ENCODE results near the gene CADPS. TPM values are rescaled to one million over a fixed set of nuclear protein-coding genes. Genes with fewer than 3 reads are reported as not detected.

Gene CADPS
- total and polyA plus RNA-seq, 8 donors = 0.50 to 2.9 (median 2.2) TPM

DNA sequence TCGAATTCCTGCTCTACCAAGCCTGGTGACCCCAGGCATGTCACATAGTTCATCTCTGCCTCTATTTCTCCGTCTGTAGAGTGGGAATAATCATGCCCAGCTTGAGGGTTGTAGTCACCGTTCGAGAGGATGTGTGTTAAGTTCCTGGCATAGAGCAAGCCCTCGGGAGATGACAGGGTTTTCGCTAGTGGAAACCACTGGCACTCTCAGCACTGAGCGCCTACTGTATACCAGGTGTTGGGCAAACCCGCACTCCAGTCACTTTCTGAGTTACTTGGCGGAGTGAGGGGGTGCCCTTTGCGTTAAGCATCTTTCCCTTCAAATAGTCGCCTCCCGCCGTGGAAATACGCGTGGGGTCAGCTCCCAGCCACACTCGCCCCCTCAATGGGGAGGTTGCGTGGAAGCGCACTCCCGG is 506.9 kb downstream of the CADPS start:
- peaks cover 83 to 91% of the 10 kb centered on the region in 2 donors for H3K27me3 ChIP-seq
- TF ChIP-seq, protein P1, sequence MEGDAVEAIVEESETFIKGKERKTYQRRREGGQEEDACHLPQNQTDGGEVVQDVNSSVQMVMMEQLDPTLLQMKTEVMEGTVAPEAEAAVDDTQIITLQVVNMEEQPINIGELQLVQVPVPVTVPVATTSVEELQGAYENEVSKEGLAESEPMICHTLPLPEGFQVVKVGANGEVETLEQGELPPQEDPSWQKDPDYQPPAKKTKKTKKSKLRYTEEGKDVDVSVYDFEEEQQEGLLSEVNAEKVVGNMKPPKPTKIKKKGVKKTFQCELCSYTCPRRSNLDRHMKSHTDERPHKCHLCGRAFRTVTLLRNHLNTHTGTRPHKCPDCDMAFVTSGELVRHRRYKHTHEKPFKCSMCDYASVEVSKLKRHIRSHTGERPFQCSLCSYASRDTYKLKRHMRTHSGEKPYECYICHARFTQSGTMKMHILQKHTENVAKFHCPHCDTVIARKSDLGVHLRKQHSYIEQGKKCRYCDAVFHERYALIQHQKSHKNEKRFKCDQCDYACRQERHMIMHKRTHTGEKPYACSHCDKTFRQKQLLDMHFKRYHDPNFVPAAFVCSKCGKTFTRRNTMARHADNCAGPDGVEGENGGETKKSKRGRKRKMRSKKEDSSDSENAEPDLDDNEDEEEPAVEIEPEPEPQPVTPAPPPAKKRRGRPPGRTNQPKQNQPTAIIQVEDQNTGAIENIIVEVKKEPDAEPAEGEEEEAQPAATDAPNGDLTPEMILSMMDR (IDR thresholded peaks at IDR 0.05) = no peak
- no peak overlapping the region for H3K27ac ChIP-seq
- intact Hi-C loops (cut with DNase I) = no loop called here
- no peak for DNase-seq
- H3K4me3 ChIP-seq = no peak overlapping the region
- ATAC-seq = no peak
- H3K9me3 ChIP-seq = no peaks in the 10 kb centered on the region
- H3K36me3 ChIP-seq = no peaks in the 10 kb centered on the region
- H3K4me1 ChIP-seq = peaks cover 0 to 25% of the 10 kb centered on the region in 2 donors

DNA sequence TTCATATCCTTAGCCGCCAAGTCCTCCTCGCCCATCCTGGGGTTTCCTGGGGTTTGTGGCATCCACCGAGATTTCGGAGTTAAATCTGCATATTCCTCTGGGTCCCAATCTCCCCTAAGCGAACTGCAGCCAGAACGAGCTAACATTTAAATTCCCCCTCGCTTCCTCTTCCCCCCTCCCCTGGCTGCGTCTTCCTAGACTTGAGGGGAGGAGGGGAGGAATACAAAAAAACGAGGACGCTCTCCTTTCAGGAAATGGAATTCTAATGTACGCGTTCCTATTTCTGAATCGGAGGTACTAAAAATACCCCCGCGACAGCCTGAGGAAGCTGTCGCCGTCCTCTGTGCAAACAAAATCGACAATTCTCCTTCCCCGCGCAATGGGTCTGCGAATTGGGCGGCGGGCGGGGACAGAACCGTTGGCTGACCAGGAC is 507.4 kb downstream of the CADPS start:
- peak in 1 of 4 donors; percentile 25 for DNase-seq
- peaks cover 78 to 91% of the 10 kb centered on the region in 2 donors for H3K27me3 ChIP-seq

DNA sequence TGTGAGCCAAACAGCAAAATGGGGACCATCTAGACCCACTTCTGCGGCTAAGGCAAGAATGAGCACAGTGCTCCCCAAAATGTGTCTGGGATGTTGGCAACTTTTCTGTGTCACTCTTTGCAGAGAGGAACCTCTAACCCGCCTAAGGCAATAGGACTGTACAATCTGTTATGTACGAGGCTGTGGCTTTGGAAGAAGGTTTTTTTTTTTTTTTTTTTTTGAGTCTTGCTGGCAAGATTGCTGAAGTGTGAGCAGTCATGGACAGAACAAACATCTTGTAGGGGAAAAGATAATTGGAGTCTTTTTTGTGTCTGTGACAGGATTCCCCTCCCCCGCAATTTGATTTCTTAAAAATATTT is 509.1 kb downstream of the CADPS start:
- Histone ChIP-seq H3K9me3 (no peaks in the 10 kb centered on the region), H3K4me3 (no peak overlapping the region), H3K27ac (no peak overlapping the region), H3K4me1 (peaks cover 0 to 14% of the 10 kb centered on the region in 2 donors), H3K27me3 (peaks cover 62 to 78% of the 10 kb centered on the region in 2 donors), H3K36me3 (no peaks in the 10 kb centered on the region)
- DNase-seq = no peak
- intact Hi-C loops (cut with DNase I) = no loop called here
- TF ChIP-seq, protein P1 (IDR thresholded peaks at IDR 0.05) = no peak
- ATAC-seq = no peak

More for the DNA sequence above, 507.4 kb downstream of the CADPS start:
- Histone ChIP-seq H3K36me3 (no peaks in the 10 kb centered on the region), H3K4me1 (peaks cover 0 to 24% of the 10 kb centered on the region in 2 donors), H3K27ac (no peak overlapping the region), H3K9me3 (no peaks in the 10 kb centered on the region), H3K4me3 (no peak overlapping the region)
- TF ChIP-seq, protein P1 (IDR thresholded peaks at IDR 0.05) = no peak
- no peak for ATAC-seq
- intact Hi-C loops (cut with DNase I) = no loop called here

DNA sequence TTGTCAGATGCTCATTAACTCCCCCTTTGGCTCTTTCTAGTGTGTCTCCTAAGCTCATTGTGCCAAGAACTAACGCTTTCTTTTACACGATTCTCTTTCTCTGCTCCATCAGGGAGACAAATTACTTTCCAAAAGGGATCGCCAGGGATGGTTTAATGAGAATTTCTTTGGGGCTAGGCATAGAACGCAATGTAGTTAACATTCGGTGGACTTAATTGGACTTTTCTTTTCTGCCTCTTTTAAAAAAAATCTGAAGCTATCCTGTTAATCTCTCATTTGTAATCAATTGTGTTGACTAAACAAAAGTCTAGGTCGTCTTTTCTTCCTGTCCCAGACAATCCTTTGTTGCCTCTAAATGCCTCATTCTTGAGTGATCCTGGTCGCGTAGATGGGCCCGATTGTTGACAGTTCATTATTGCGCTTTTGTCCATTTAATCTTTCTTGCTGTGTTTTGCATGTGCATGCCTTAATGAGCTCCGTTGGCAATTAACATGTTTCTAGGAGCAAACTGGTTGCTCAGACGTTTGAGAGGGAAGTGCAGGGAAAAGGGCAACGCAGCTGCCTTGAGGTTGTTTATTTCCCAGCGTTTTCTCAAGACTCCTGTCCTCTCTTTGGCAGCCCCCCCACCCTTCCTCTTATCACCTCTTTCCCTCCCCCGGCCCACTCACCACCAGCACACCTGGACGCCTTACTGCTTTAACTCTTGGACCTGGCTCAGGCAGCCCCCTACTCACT is 509.7 kb downstream of the CADPS start:
- ATAC-seq (no peak), DNase-seq (no peak)
- TF ChIP-seq, protein P1 (IDR thresholded peaks at IDR 0.05) = no peak
- no peak overlapping the region for H3K27ac ChIP-seq
- intact Hi-C loops (cut with DNase I) = no loop called here
- peaks cover 0 to 14% of the 10 kb centered on the region in 2 donors for H3K4me1 ChIP-seq
- H3K9me3 ChIP-seq = no peaks in the 10 kb centered on the region
- peaks cover 56 to 72% of the 10 kb centered on the region in 2 donors for H3K27me3 ChIP-seq
- no peaks in the 10 kb centered on the region for H3K36me3 ChIP-seq
- H3K4me3 ChIP-seq = no peak overlapping the region

DNA sequence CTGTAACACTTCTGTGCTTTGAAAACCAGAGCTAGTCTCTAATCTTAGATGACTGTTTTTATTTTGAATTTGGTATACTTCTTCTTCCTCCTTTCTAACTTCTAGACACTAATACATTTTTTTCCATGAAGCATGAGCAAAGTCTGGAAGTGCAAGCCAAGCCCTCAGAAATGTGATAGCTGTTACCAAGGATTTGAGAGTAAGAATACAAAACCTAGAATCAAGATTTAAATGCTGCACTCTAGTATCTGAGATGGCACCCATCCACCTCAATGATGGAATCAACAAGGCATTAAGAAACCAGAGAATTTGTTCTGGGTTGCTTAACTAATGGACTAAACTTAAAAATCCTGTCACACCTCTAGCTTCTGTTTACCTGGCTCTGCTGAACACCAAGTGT is 511.0 kb downstream of the CADPS start:
- no peak for DNase-seq
- Histone ChIP-seq H3K27ac (no peak overlapping the region), H3K36me3 (no peaks in the 10 kb centered on the region), H3K9me3 (no peaks in the 10 kb centered on the region), H3K27me3 (peaks cover 42 to 59% of the 10 kb centered on the region in 2 donors), H3K4me1 (peaks cover 0 to 9% of the 10 kb centered on the region in 2 donors), H3K4me3 (no peak overlapping the region)
- intact Hi-C loops (cut with DNase I) = no loop called here
- no peak for ATAC-seq
- TF ChIP-seq, protein P1 (IDR thresholded peaks at IDR 0.05) = no peak

Measured in left lung (tissue), 10 donors.